WERI-Rb-1 (cell line): ENCODE results near the gene FAM181A.

ENCODE experiments used
- DNase-seq: peaks from one replicate; pipeline ENCODE4 v3.0.0-alpha.2; 2020
- H3K27ac ChIP-seq: fragments of 250-450 bp; sonication (Bioruptor Pico); 2 replicates; pipeline ENCODE4 v1.5.1; 2020; ENCODE audit warnings: mild to moderate bottlenecking, moderate library complexity
- H3K27me3 ChIP-seq: fragments of 250-450 bp; sonication (Bioruptor Pico); 2 replicates; pipeline ENCODE4 v1.5.1; 2021; ENCODE audit warnings: mild to moderate bottlenecking, low read depth, moderate library complexity; ENCODE audit not compliant: insufficient read depth, severe bottlenecking
- H3K36me3 ChIP-seq: fragments of 250-450 bp; sonication (Bioruptor Pico); 2 replicates; pipeline ENCODE4 v1.5.1; 2020; ENCODE audit warnings: mild to moderate bottlenecking, moderate library complexity
- H3K4me3 ChIP-seq: 2 replicates; pipeline ENCODE4 v1.5.1; 2011; ENCODE audit warnings: low read depth, mild to moderate bottlenecking, control low read depth, low read length
- H3K9me3 ChIP-seq: fragments of 250-450 bp; sonication (Bioruptor Pico); 2 replicates; pipeline ENCODE4 v1.5.1; 2021; ENCODE audit warnings: mild to moderate bottlenecking, moderate library complexity; ENCODE audit not compliant: severe bottlenecking
- CTCF ChIP-seq: IDR thresholded peaks from 2 replicates; pipeline ENCODE4 v1.5.1; 2011; ENCODE audit warnings: low read depth, mild to moderate bottlenecking, control low read depth, inconsistent platforms, low read length

Gene FAM181A

GRCh38 chr14:93961620-93962019, 34.5 kb downstream of the FAM181A start:
- no peak for DNase-seq
- no peak for TF ChIP-seq CTCF
- Histone ChIP-seq H3K9me3 (no peaks in the 10 kb centered on the region), H3K27me3 (no peaks in the 10 kb centered on the region), H3K36me3 (no peaks in the 10 kb centered on the region), H3K27ac (no peak overlapping the region), H3K4me3 (no peak overlapping the region)

- TF ChIP-seq CTCF: no peak
- Histone ChIP-seq H3K9me3 (no peaks in the 10 kb centered on the region), H3K27me3 (no peaks in the 10 kb centered on the region), H3K36me3 (no peaks in the 10 kb centered on the region), H3K27ac (no peak overlapping the region), H3K4me3 (no peak overlapping the region)
- no peak for DNase-seq
Measured at GRCh38 chr14:93962701-93963601, 35.8 kb downstream of the FAM181A start.

GRCh38 chr14:93963692-93964091, 36.5 kb downstream of the FAM181A start:
- Histone ChIP-seq H3K27me3 (no peaks in the 10 kb centered on the region), H3K9me3 (no peaks in the 10 kb centered on the region), H3K4me3 (no peak overlapping the region), H3K36me3 (no peaks in the 10 kb centered on the region), H3K27ac (no peak overlapping the region)
- TF ChIP-seq CTCF: no peak
- no peak for DNase-seq

- no peaks in the 10 kb centered on the region for H3K36me3 ChIP-seq
- no peak for DNase-seq
- no peak for TF ChIP-seq CTCF
- no peak overlapping the region for H3K27ac ChIP-seq
- H3K4me3 ChIP-seq: no peak overlapping the region
- H3K27me3 ChIP-seq: peaks cover 2% of the 10 kb centered on the region
- no peaks in the 10 kb centered on the region for H3K9me3 ChIP-seq
Measured at GRCh38 chr14:93964281-93964680, 37.1 kb downstream of the FAM181A start.

- H3K9me3 ChIP-seq: no peaks in the 10 kb centered on the region
- H3K36me3 ChIP-seq: no peaks in the 10 kb centered on the region
- TF ChIP-seq CTCF: no peak
- peaks cover 6% of the 10 kb centered on the region for H3K27me3 ChIP-seq
- no peak overlapping the region for H3K4me3 ChIP-seq
- no peak overlapping the region for H3K27ac ChIP-seq
- DNase-seq: no peak
Measured at GRCh38 chr14:93964820-93965286, 37.7 kb downstream of the FAM181A start.
